ENCODE results near the gene PFDN5. TPM values are rescaled to one million over a fixed set of nuclear protein-coding genes. Genes with fewer than 3 reads are reported as not detected.

Gene PFDN5
- total and polyA plus RNA-seq, 4 donors = 118 to 245 (median 206) TPM

DNA sequence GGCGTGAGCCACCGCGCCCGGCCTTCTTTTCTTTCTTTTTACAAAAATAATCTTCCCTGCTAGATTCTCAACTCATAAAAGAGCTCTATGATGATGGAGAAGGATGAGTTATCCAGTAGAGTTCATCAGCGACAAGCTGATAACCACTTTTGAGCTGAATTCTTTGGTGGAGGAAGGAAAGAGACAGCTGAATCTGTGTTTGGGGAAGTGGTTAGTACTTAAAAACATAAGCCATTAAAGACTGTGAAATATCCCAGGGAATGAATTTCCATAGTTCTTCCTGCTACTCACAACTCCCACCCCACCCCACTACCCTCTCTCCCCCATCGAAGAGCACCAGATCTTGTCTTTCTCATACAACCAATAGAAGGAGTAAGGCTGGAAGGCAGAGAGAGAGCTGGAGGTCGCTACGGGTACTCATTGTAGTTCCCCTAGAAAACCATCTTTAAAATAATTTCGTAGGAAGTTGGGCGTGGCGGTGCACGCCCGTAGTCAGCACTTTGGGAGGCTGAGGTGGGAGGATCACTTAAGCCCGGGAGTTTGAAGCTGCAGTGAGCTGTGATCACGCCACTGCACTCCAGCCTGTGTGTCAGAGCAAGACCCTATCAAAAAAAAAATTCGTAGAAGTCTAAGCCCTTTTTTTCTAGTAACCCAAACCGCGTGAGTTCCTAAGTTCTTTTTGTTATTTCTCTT is 27.9 kb upstream of the PFDN5 start:
- Histone ChIP-seq H3K27ac (ENCODE audit: low read depth in 1 of 2, low read length in 2 of 2) (peak overlapping the region; percentile 18 to 54), H3K4me1 (ENCODE audit: control insufficient read depth in 4 of 4, insufficient read depth in 4 of 4, low read length in 3 of 4) (peaks cover 2 to 10% (median 8%) of the 10 kb centered on the region in 4 donors), H3K27me3 (ENCODE audit: control insufficient read depth in 4 of 4, insufficient read depth in 4 of 4, low read length in 3 of 4) (no peaks in the 10 kb centered on the region), H3K9ac (ENCODE audit: low read depth in 1 of 2, low read length in 2 of 2) (peak overlapping the region; percentile 43 to 74), H3K4me3 (ENCODE audit: low read depth in 1 of 3, low read length in 3 of 3) (peak overlapping the region; percentile 55 to 85 (median 70)), H3K36me3 (ENCODE audit: control insufficient read depth in 4 of 4, insufficient read depth in 3 of 4, low read depth in 1 of 4, low read length in 3 of 4) (no peaks in the 10 kb centered on the region), H3K9me3 (ENCODE audit: control insufficient read depth in 4 of 4, low read length in 3 of 4) (no peaks in the 10 kb centered on the region)
- TF ChIP-seq SP1 (IDR thresholded peaks at IDR 0.05) (peak; percentile 3), HNF4A (conservative IDR thresholded peaks at IDR 0.05) (no peak)
- no peak for DNase-seq (ENCODE audit: low spot score)
- 53% methylated on average over 18 of the region's 18 CpGs for WGBS

DNA sequence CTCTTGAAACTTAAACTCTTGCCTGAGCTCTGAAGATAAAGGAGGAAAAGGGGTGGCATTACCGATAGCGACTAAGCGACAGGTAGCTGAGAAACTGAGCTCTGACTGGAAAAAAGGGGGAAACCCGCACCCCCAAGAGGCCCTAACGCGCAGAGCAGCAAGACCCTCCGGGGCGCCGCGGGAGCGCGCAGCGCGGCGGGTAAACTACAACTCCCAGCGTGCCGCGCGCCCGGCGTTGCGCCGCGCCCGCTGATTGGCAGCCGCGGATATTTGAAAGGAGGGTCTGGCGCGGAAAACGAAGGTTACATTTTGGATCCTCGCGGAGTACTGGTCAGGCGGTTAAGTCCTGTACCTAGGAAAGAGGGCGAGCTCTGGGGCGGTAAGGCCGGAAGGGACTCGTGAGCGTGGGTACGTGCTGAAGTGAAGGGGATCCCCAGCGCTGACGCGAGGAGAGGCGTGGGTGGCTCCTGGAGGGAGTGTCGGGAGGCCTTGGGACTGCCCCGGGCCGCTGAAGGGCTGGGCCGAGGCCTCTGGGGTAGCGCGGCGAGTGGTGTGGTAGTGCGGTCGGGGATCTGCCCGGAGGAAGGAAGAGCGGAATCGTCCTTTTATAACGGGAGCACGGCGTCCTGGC is 27.2 kb upstream of the PFDN5 start, which contains the start of gene ESPL1:
Gene ESPL1 (plus strand): TSS at position 301 of the 631 bp plus-strand sequence. CDS start 468 bp downstream, outside the sequence.
- peak within 1 kb of the TSS; percentile 55 to 85 (median 70) for H3K4me3 ChIP-seq (ENCODE audit: low read depth in 1 of 3, low read length in 3 of 3)
- no peaks in the 10 kb centered on the region for H3K36me3 ChIP-seq (ENCODE audit: control insufficient read depth in 4 of 4, insufficient read depth in 3 of 4, low read depth in 1 of 4, low read length in 3 of 4)
- H3K27ac ChIP-seq (ENCODE audit: low read depth in 1 of 2, low read length in 2 of 2) = peak within 1 kb of the TSS; percentile 18 to 54
- DNase-seq (ENCODE audit: low spot score) = peak; percentile 84
- H3K9ac ChIP-seq (ENCODE audit: low read depth in 1 of 2, low read length in 2 of 2) = peak within 1 kb of the TSS; percentile 43 to 74
- no peaks in the 10 kb centered on the region for H3K9me3 ChIP-seq (ENCODE audit: control insufficient read depth in 4 of 4, low read length in 3 of 4)
- H3K27me3 ChIP-seq (ENCODE audit: control insufficient read depth in 4 of 4, insufficient read depth in 4 of 4, low read length in 3 of 4) = no peaks in the 10 kb centered on the region
- TF ChIP-seq, protein P1, sequence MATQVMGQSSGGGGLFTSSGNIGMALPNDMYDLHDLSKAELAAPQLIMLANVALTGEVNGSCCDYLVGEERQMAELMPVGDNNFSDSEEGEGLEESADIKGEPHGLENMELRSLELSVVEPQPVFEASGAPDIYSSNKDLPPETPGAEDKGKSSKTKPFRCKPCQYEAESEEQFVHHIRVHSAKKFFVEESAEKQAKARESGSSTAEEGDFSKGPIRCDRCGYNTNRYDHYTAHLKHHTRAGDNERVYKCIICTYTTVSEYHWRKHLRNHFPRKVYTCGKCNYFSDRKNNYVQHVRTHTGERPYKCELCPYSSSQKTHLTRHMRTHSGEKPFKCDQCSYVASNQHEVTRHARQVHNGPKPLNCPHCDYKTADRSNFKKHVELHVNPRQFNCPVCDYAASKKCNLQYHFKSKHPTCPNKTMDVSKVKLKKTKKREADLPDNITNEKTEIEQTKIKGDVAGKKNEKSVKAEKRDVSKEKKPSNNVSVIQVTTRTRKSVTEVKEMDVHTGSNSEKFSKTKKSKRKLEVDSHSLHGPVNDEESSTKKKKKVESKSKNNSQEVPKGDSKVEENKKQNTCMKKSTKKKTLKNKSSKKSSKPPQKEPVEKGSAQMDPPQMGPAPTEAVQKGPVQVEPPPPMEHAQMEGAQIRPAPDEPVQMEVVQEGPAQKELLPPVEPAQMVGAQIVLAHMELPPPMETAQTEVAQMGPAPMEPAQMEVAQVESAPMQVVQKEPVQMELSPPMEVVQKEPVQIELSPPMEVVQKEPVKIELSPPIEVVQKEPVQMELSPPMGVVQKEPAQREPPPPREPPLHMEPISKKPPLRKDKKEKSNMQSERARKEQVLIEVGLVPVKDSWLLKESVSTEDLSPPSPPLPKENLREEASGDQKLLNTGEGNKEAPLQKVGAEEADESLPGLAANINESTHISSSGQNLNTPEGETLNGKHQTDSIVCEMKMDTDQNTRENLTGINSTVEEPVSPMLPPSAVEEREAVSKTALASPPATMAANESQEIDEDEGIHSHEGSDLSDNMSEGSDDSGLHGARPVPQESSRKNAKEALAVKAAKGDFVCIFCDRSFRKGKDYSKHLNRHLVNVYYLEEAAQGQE (IDR thresholded peaks at IDR 0.05) = no peak
- no peak for TF ChIP-seq HNF4G (IDR thresholded peaks at IDR 0.05)
- TF ChIP-seq, protein P2, sequence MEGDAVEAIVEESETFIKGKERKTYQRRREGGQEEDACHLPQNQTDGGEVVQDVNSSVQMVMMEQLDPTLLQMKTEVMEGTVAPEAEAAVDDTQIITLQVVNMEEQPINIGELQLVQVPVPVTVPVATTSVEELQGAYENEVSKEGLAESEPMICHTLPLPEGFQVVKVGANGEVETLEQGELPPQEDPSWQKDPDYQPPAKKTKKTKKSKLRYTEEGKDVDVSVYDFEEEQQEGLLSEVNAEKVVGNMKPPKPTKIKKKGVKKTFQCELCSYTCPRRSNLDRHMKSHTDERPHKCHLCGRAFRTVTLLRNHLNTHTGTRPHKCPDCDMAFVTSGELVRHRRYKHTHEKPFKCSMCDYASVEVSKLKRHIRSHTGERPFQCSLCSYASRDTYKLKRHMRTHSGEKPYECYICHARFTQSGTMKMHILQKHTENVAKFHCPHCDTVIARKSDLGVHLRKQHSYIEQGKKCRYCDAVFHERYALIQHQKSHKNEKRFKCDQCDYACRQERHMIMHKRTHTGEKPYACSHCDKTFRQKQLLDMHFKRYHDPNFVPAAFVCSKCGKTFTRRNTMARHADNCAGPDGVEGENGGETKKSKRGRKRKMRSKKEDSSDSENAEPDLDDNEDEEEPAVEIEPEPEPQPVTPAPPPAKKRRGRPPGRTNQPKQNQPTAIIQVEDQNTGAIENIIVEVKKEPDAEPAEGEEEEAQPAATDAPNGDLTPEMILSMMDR (IDR thresholded peaks at IDR 0.05; ENCODE audit: low read depth, low read length, missing input control) = peak; percentile 1
- TF ChIP-seq FOXA1 (IDR thresholded peaks at IDR 0.05) = no peak
- peak in 1 of 2 donors; percentile 41 for TF ChIP-seq RAD21 (IDR thresholded peaks at IDR 0.05)
- TF ChIP-seq, protein P3, sequence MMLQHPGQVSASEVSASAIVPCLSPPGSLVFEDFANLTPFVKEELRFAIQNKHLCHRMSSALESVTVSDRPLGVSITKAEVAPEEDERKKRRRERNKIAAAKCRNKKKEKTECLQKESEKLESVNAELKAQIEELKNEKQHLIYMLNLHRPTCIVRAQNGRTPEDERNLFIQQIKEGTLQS (IDR thresholded peaks at IDR 0.05) = no peak
- no peak for TF ChIP-seq TAF1 (conservative IDR thresholded peaks at IDR 0.05)
- TF ChIP-seq SP1 (IDR thresholded peaks at IDR 0.05) = peak; percentile 10
- under 1% methylated on average over 58 of the region's 58 CpGs for WGBS
- peaks cover 2 to 10% (median 8%) of the 10 kb centered on the region in 4 donors for H3K4me1 ChIP-seq (ENCODE audit: control insufficient read depth in 4 of 4, insufficient read depth in 4 of 4, low read length in 3 of 4)

Data from liver (tissue), 9 donors.